Activated T-helper 17 cell treated with anti-CD3 and anti-CD28 coated beads, Interleukin-2, amount 50 U/mL, for 72 hours (primary cell): ENCODE measurements around the gene CEP170. TPM values are rescaled to one million over a fixed set of nuclear protein-coding genes. Genes with fewer than 3 reads are reported as not detected.

Experiments
- ATAC-seq: fragments of 150-1000 bp; cut with Tn5 transposase; replicated peaks from 2 replicates; pipeline ENCODE4 v1.10.0; 2021; ENCODE audit warnings: mild to moderate bottlenecking, moderate library complexity
- H3K27ac Mint-ChIP-seq: one replicate; pipeline ENCODE4 v1.8.0; 2022; ENCODE audit warnings: mixed read lengths
- H3K27me3 Mint-ChIP-seq: one replicate; pipeline ENCODE4 v1.8.0; 2022; ENCODE audit warnings: mixed read lengths
- H3K36me3 Mint-ChIP-seq: one replicate; pipeline ENCODE4 v1.8.0; 2022; ENCODE audit warnings: low read depth, mild to moderate bottlenecking, mixed read lengths
- H3K4me1 Mint-ChIP-seq: one replicate; pipeline ENCODE4 v1.8.0; 2022; ENCODE audit warnings: mixed read lengths
- H3K4me3 Mint-ChIP-seq: one replicate; pipeline ENCODE4 v1.8.0; 2022; ENCODE audit warnings: mild to moderate bottlenecking, mixed read lengths
- H3K9me3 Mint-ChIP-seq: one replicate; pipeline ENCODE4 v1.8.0; 2022; ENCODE audit warnings: mixed read lengths
- total RNA-seq, 2 donors: library from RNA; stranded (reverse); gene quantifications; one replicate each; pipeline ENCODE4 v1.2.3, GENCODE V29; 2022

Gene CEP170
- total RNA-seq, 2 donors from 2014 or later, result 30.4 to 43.3 TPM

GRCh38 chr1:243273945-243274344, 18.9 kb upstream of the CEP170 start:
- Mint-ChIP-seq H3K36me3 (peaks cover 45% of the 10 kb centered on the region), H3K4me3 (no peak overlapping the region), H3K27ac (no peak overlapping the region), H3K27me3 (no peaks in the 10 kb centered on the region), H3K4me1 (no peaks in the 10 kb centered on the region), H3K9me3 (no peaks in the 10 kb centered on the region)
- no peak for ATAC-seq

- Mint-ChIP-seq H3K36me3 (peaks cover 45% of the 10 kb centered on the region), H3K4me3 (no peak overlapping the region), H3K27me3 (no peaks in the 10 kb centered on the region), H3K9me3 (no peaks in the 10 kb centered on the region), H3K27ac (no peak overlapping the region), H3K4me1 (no peaks in the 10 kb centered on the region)
- no peak for ATAC-seq
These were observed 18.4 kb upstream of the CEP170 start for GRCh38 chr1:243273506-243273905.

- no peak for ATAC-seq
- Mint-ChIP-seq H3K4me3 (no peak overlapping the region), H3K4me1 (no peaks in the 10 kb centered on the region), H3K9me3 (no peaks in the 10 kb centered on the region), H3K36me3 (peaks cover 39% of the 10 kb centered on the region), H3K27ac (no peak overlapping the region), H3K27me3 (no peaks in the 10 kb centered on the region)
These were observed 17.3 kb upstream of the CEP170 start for GRCh38 chr1:243272401-243272800.

DNA sequence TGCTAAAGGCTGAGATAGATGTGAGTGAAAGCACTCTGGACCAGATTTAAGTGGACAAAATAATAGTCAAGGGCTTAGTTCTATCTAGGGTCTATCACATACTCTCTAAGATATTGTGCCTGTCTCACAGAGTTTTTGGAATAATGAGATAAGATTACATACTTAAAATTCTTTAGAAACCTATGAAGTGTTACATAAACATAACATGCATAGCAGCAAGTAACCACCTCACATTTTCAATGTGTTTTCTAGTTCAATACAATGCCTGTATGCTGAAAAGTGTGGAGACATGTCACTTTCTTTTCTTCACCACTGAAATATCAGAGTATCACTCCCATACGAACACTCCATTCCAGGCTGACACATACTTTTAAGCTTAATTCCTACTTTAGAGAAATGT, 16.9 kb upstream of the CEP170 start:
- ATAC-seq, result no peak
- H3K36me3 Mint-ChIP-seq, result peaks cover 35% of the 10 kb centered on the region
- no peaks in the 10 kb centered on the region for H3K9me3 Mint-ChIP-seq
- H3K27me3 Mint-ChIP-seq, result no peaks in the 10 kb centered on the region
- no peak overlapping the region for H3K27ac Mint-ChIP-seq
- no peak overlapping the region for H3K4me3 Mint-ChIP-seq
- no peaks in the 10 kb centered on the region for H3K4me1 Mint-ChIP-seq

DNA sequence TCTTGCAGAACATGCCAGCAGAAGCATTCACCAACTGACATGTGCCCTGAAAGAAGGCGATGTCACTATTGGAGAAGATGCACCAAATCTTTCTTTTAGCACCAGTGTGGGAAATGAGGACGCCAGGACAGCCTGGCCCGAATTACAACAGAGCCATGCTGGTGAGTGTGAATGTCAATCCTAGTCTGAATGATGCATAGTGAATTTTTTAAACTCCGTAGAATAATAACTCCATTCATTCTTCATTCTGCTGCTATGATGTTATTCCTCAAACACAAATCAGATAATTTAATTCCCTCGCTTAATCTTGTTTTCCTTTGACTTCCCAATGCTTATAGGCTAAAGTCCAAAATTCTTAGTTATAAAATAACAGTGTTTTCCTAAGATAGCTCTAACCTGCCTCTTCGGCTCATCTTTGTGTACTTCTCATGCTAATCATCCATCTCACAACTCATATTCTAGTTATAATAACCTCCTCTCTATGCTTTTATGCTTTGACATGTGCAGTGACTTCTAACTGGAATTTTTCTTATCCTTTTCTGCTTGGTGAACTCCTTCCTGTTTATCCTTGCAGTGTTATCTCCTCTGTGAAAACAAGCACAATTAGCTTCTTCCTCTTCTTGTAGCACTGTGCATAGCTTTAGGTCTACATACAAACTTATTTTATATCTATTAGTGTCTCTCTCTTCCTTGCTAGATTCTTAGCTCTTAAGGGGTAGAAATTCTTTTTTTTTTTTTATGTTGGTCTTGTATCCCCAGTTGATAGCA, 15.2 kb upstream of the CEP170 start:
- Mint-ChIP-seq H3K27ac (no peak overlapping the region), H3K4me1 (no peaks in the 10 kb centered on the region), H3K27me3 (no peaks in the 10 kb centered on the region), H3K36me3 (peaks cover 19% of the 10 kb centered on the region), H3K4me3 (no peak overlapping the region), H3K9me3 (no peaks in the 10 kb centered on the region)
- ATAC-seq, result no peak

DNA sequence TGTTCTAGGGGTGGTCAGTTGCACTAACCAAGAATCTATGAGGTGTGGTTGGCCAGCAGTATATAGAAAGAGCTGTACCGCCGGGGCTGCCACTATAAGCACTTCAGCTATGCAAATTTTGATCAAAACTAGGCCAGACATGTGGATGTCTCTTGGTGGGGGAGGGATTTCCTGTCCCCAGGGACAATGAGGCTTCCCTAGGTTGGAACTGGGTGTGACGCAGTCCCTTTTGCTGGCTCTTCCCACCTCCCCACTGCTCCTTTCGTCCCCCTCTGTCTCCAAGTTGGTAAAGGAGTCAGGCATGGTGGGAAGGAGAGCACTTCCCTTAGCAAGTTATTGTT, 14.3 kb upstream of the CEP170 start:
- H3K36me3 Mint-ChIP-seq, result peaks cover 11% of the 10 kb centered on the region
- no peak overlapping the region for H3K4me3 Mint-ChIP-seq
- H3K27ac Mint-ChIP-seq, result no peak overlapping the region
- H3K4me1 Mint-ChIP-seq, result no peaks in the 10 kb centered on the region
- H3K9me3 Mint-ChIP-seq, result no peaks in the 10 kb centered on the region
- no peak for ATAC-seq
- no peaks in the 10 kb centered on the region for H3K27me3 Mint-ChIP-seq

GRCh38 chr1:243268751-243269460, 13.8 kb upstream of the CEP170 start:
- Mint-ChIP-seq H3K27me3 (no peaks in the 10 kb centered on the region), H3K9me3 (no peaks in the 10 kb centered on the region), H3K27ac (no peak overlapping the region), H3K4me1 (no peaks in the 10 kb centered on the region), H3K36me3 (peaks cover 11% of the 10 kb centered on the region), H3K4me3 (no peak overlapping the region)
- no peak for ATAC-seq

DNA sequence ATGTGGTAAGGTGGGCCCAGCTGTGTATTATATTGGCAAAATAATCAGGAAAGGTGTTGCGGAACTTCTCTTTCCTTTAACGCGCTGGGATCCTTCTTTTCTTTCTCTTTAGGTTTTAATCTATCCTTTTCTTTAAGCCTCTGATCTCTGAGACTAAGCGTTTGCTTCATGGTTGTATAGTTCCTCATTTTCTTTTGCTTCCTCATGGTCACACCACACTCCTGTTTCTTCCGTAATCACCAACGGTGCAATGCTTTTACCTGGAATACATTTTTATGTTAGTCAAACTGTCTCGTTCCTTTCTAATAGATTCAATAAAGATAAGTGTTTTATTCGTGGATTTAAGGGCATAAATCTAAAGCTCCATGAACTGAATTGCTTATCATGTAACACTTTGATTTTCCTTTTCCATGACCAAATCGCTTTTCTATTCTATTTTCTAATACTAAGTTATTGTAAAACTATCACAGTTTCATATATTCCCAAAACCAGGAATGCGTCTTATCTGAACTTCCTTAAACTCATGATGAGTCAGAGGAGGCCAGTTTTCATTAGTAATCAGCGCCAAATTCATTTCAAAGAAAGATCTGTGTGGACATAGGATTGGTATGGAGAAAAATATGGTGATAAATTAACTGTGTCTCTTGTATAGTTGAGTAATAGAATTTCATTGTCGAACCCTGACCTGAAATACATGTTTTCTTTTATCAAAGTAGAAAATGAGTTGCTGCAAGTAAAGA, 13.0 kb upstream of the CEP170 start:
- no peak overlapping the region for H3K27ac Mint-ChIP-seq
- H3K4me1 Mint-ChIP-seq, result no peaks in the 10 kb centered on the region
- H3K27me3 Mint-ChIP-seq, result no peaks in the 10 kb centered on the region
- H3K36me3 Mint-ChIP-seq, result peaks cover 11% of the 10 kb centered on the region
- H3K9me3 Mint-ChIP-seq, result no peaks in the 10 kb centered on the region
- no peak overlapping the region for H3K4me3 Mint-ChIP-seq
- ATAC-seq, result no peak

DNA sequence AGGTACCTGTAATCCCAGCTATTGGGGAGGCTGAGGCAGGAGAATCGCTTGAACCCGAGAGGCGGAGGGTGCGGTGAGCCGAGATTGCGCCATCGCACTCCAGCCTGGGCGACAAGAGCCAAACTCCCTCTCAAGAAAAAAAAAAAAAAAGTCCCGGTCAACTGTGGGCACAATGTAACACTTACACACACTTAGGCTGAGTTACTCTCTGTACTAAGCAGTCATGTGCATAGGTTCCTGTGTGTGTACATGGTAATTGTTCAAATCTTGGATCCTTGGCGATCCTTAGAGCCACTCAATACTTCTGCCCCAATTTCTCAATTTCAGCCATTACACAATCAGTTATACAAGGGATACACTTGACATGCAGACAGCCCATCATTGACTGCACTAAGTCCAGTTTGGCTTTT, 12.4 kb upstream of the CEP170 start:
- ATAC-seq, result no peak
- H3K27ac Mint-ChIP-seq, result no peak overlapping the region
- H3K36me3 Mint-ChIP-seq, result peaks cover 11% of the 10 kb centered on the region
- no peak overlapping the region for H3K4me3 Mint-ChIP-seq
- H3K4me1 Mint-ChIP-seq, result no peaks in the 10 kb centered on the region
- no peaks in the 10 kb centered on the region for H3K27me3 Mint-ChIP-seq
- no peaks in the 10 kb centered on the region for H3K9me3 Mint-ChIP-seq

DNA sequence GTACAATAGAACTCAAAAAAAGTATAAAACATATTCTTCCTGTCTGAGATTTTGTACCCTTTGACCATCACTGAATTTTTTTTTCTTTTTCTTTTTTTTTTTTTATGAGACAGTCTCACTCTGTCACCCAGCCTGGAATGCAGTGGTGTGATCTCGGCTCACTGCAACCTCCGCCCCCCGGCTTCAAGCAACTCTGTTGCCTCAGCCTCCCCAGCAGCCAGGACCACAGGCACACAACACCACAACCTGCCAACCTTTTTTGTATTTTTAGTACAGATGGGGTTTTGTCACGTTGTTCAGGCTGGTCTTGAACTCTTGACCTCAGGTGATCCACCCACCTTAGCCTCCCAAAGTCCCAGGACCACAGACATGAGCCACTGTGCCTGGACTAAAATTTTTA, 11.2 kb upstream of the CEP170 start:
- ATAC-seq, result no peak
- no peak overlapping the region for H3K27ac Mint-ChIP-seq
- H3K9me3 Mint-ChIP-seq, result no peaks in the 10 kb centered on the region
- H3K36me3 Mint-ChIP-seq, result peaks cover 11% of the 10 kb centered on the region
- no peaks in the 10 kb centered on the region for H3K27me3 Mint-ChIP-seq
- no peak overlapping the region for H3K4me3 Mint-ChIP-seq
- no peaks in the 10 kb centered on the region for H3K4me1 Mint-ChIP-seq

GRCh38 chr1:243264717-243265116, 9.6 kb upstream of the CEP170 start:
- ATAC-seq, result no peak
- no peaks in the 10 kb centered on the region for H3K36me3 Mint-ChIP-seq
- H3K9me3 Mint-ChIP-seq, result no peaks in the 10 kb centered on the region
- no peaks in the 10 kb centered on the region for H3K4me1 Mint-ChIP-seq
- H3K4me3 Mint-ChIP-seq, result no peak overlapping the region
- no peaks in the 10 kb centered on the region for H3K27me3 Mint-ChIP-seq
- no peak overlapping the region for H3K27ac Mint-ChIP-seq

- Mint-ChIP-seq H3K4me1 (no peaks in the 10 kb centered on the region), H3K9me3 (no peaks in the 10 kb centered on the region), H3K4me3 (no peak overlapping the region), H3K27ac (no peak overlapping the region), H3K27me3 (no peaks in the 10 kb centered on the region), H3K36me3 (no peaks in the 10 kb centered on the region)
- no peak for ATAC-seq
These were observed 6.3 kb upstream of the CEP170 start for GRCh38 chr1:243261390-243261789.

- Mint-ChIP-seq H3K9me3 (no peaks in the 10 kb centered on the region), H3K4me3 (no peak overlapping the region), H3K27me3 (no peaks in the 10 kb centered on the region), H3K27ac (no peak overlapping the region), H3K4me1 (no peaks in the 10 kb centered on the region), H3K36me3 (peaks cover 4% of the 10 kb centered on the region)
- no peak for ATAC-seq
These were observed 5.3 kb upstream of the CEP170 start for GRCh38 chr1:243260221-243260880.

GRCh38 chr1:243258731-243259130, 3.6 kb upstream of the CEP170 start:
- no peaks in the 10 kb centered on the region for H3K9me3 Mint-ChIP-seq
- H3K4me1 Mint-ChIP-seq, result no peaks in the 10 kb centered on the region

More at GRCh38 chr1:243258731-243259130, 3.6 kb upstream of the CEP170 start:
- Mint-ChIP-seq H3K27ac (no peak overlapping the region), H3K4me3 (no peak overlapping the region), H3K36me3 (peaks cover 14% of the 10 kb centered on the region), H3K27me3 (no peaks in the 10 kb centered on the region)
- no peak for ATAC-seq
